ENCODE results near the gene GRN. TPM values are rescaled to one million over a fixed set of nuclear protein-coding genes. Genes with fewer than 3 reads are reported as not detected.

GRN gene
- total and polyA plus RNA-seq, 2 of the 13 experiments (the other 11 are each of a cell fraction or from before 2014, with no cell fraction given) = 86.6 to 143 TPM

DNA sequence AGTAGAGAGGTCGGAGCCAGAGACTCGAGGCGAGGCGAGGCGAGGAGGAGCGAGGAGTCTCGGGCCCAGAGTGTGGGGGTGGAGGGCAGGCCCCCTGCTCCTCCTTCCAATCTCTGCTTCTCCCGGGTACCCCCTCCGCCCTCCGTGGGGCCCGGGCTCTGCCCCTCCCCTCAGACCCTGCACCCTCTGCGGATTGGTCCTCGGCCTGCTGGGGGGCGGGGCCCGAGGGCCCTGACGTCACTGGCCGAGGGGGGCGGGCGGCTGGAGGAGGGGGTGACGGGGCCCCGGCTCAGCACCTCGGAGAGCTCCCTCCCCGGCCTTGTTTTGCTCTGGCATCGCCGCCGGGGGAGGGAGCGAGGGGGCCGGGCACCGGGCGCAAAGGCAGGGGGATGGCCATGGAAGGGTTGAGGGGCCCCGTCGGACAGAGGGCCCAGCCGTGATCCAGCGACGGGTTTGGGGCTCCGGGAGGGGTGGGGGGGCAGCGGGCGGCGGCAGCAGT lies 36.7 kb upstream of the GRN start, which contains the start of gene RUNDC3A (continued):
- TF ChIP-seq ZNF670 (CRISPR knock-in tag; IDR thresholded peaks at IDR 0.05; ENCODE audit: borderline replicate concordance) (no peak), JUND (CRISPR knock-in tag; IDR thresholded peaks at IDR 0.05) (peak; percentile 69; the same call in 1 of the 2 replicates), ZKSCAN1 (IDR thresholded peaks at IDR 0.05; ENCODE audit: low read length) (no peak), STAG1 (CRISPR knock-in tag; IDR thresholded peaks at IDR 0.05) (no peak), ZNF329 (CRISPR knock-in tag; IDR thresholded peaks at IDR 0.05; ENCODE audit: low read depth) (peak; percentile 81), ZFP37 (CRISPR knock-in tag; IDR thresholded peaks at IDR 0.05; ENCODE audit: borderline replicate concordance) (peak; percentile 89; the same call in 1 of the 2 replicates), KAT7 (CRISPR knock-in tag; IDR thresholded peaks at IDR 0.05; ENCODE audit: borderline replicate concordance) (no peak), SAP130 (CRISPR knock-in tag; IDR thresholded peaks at IDR 0.05; ENCODE audit: low read depth) (peak; percentile 91), ZNF496 (CRISPR knock-in tag; IDR thresholded peaks at IDR 0.05; ENCODE audit: insufficient replicate concordance) (no peak), ZNF773 (CRISPR knock-in tag; IDR thresholded peaks at IDR 0.05; ENCODE audit: borderline replicate concordance) (0 out of 2 replicates have a peak, but pooled peaks have one; percentile 59), PCBP1 (IDR thresholded peaks at IDR 0.05; ENCODE audit: borderline replicate concordance, low read depth, low read length) (no peak), MXI1 (IDR thresholded peaks at IDR 0.05; ENCODE audit: borderline replicate concordance, low read depth, low read length) (peak; percentile 63; the same call in 1 of the 3 replicates), KLF9 (CRISPR knock-in tag; IDR thresholded peaks at IDR 0.05; ENCODE audit: low read depth) (no peak), NRL (CRISPR knock-in tag; IDR thresholded peaks at IDR 0.05; ENCODE audit: borderline replicate concordance) (no peak), ZMAT3 (CRISPR knock-in tag; conservative IDR thresholded peaks at IDR 0.05) (peak; percentile 85), REL (CRISPR knock-in tag; conservative IDR thresholded peaks at IDR 0.05) (no peak; the same call in 1 of the 2 replicates), HNRNPK (IDR thresholded peaks at IDR 0.05; ENCODE audit: low read depth, low read length, poor library complexity, severe bottlenecking) (peak; percentile 51), ZNF343 (CRISPR knock-in tag; IDR thresholded peaks at IDR 0.05) (0 out of 2 replicates have a peak, but pooled peaks have one; percentile 8), SRSF9 (IDR thresholded peaks at IDR 0.05; ENCODE audit: borderline replicate concordance, insufficient read depth, low read depth, low read length, poor library complexity, severe bottlenecking) (no peak), MTA3 (CRISPR knock-in tag; IDR thresholded peaks at IDR 0.05) (no peak), GABPA (IDR thresholded peaks at IDR 0.05; ENCODE audit: low read depth, low read length) (no peak), GABPA (CRISPR knock-in tag; IDR thresholded peaks at IDR 0.05; ENCODE audit: low read depth) (no peak), BRCA1 (CRISPR knock-in tag; IDR thresholded peaks at IDR 0.05) (no peak), ZNF224 (CRISPR knock-in tag; IDR thresholded peaks at IDR 0.05) (no peak), SP140L (CRISPR knock-in tag; IDR thresholded peaks at IDR 0.05; ENCODE audit: borderline replicate concordance) (no peak), SOX5 (CRISPR knock-in tag; IDR thresholded peaks at IDR 0.05; ENCODE audit: borderline replicate concordance) (peak; percentile 56; the same call in 1 of the 2 replicates), ZNF331 (CRISPR knock-in tag; IDR thresholded peaks at IDR 0.05) (peak; percentile 90), HNRNPLL (IDR thresholded peaks at IDR 0.05; ENCODE audit: low read depth, low read length, poor library complexity, severe bottlenecking) (no peak)
- TF ChIP-seq, protein P1, sequence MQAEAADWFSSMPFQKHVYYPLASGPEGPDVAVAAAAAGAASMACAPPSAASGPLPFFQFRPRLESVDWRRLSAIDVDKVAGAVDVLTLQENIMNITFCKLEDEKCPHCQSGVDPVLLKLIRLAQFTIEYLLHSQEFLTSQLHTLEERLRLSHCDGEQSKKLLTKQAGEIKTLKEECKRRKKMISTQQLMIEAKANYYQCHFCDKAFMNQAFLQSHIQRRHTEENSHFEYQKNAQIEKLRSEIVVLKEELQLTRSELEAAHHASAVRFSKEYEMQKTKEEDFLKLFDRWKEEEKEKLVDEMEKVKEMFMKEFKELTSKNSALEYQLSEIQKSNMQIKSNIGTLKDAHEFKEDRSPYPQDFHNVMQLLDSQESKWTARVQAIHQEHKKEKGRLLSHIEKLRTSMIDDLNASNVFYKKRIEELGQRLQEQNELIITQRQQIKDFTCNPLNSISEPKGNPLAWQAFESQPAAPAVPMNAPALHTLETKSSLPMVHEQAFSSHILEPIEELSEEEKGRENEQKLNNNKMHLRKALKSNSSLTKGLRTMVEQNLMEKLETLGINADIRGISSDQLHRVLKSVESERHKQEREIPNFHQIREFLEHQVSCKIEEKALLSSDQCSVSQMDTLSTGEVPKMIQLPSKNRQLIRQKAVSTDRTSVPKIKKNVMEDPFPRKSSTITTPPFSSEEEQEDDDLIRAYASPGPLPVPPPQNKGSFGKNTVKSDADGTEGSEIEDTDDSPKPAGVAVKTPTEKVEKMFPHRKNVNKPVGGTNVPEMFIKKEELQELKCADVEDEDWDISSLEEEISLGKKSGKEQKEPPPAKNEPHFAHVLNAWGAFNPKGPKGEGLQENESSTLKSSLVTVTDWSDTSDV (CRISPR knock-in tag; IDR thresholded peaks at IDR 0.05) = no peak
- TF ChIP-seq, protein P2, sequence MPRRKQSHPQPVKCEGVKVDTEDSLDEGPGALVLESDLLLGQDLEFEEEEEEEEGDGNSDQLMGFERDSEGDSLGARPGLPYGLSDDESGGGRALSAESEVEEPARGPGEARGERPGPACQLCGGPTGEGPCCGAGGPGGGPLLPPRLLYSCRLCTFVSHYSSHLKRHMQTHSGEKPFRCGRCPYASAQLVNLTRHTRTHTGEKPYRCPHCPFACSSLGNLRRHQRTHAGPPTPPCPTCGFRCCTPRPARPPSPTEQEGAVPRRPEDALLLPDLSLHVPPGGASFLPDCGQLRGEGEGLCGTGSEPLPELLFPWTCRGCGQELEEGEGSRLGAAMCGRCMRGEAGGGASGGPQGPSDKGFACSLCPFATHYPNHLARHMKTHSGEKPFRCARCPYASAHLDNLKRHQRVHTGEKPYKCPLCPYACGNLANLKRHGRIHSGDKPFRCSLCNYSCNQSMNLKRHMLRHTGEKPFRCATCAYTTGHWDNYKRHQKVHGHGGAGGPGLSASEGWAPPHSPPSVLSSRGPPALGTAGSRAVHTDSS (CRISPR knock-in tag; conservative IDR thresholded peaks at IDR 0.05) = no peak
